HK-2 (cell line): ENCODE measurements around the gene DUSP2.
"Not testable (repeated sequence)": the region's sequence is repeated elsewhere in the genome, so short reads cannot be mapped to it uniquely, and the experiment has no call there.

Experiments
- DNase-seq: peaks from one replicate; pipeline ENCODE4 v3.0.0-alpha.2; 2018; ENCODE audit not compliant: unreplicated experiment

Gene DUSP2

GRCh38 chr2:96146881-96147592, 1.8 kb upstream of the DUSP2 start:
- no peak for DNase-seq

- DNase-seq = no peak
Observed at GRCh38 chr2:96146153-96146880, 1.1 kb upstream of the DUSP2 start.

- no peak for DNase-seq
Observed at GRCh38 chr2:96145848-96146152, 560 bp upstream of the DUSP2 start.

- DNase-seq = peak; percentile 60
Observed at GRCh38 chr2:96144481-96145035, 682 bp downstream of the DUSP2 start.

GRCh38 chr2:96143848-96144480, 1.3 kb downstream of the DUSP2 start:
- peak; percentile 21 for DNase-seq

GRCh38 chr2:96143231-96143847, 1.9 kb downstream of the DUSP2 start:
- no peak for DNase-seq

- DNase-seq = no peak
Observed at GRCh38 chr2:96142217-96143113, 2.8 kb downstream of the DUSP2 start.

GRCh38 chr2:96141624-96141967, 3.6 kb downstream of the DUSP2 start:
- not testable (repeated sequence) for DNase-seq

- no peak for DNase-seq
Observed at GRCh38 chr2:96140941-96141623, 4.2 kb downstream of the DUSP2 start.

- DNase-seq = no peak
Observed at GRCh38 chr2:96139181-96139758, 6.0 kb downstream of the DUSP2 start.

- DNase-seq = peak; percentile 39
Observed at GRCh38 chr2:96138179-96139145, 6.8 kb downstream of the DUSP2 start, which contains the start of gene ASTL. ASTL (minus strand) TSS chr2:96138502; CDS start chr2:96138436, 66 bp downstream.

- no peak for DNase-seq
Observed at GRCh38 chr2:96137321-96138178, 7.7 kb downstream of the DUSP2 start.

- DNase-seq = no peak
Observed at GRCh38 chr2:96136129-96136720, 9.0 kb downstream of the DUSP2 start.

- DNase-seq = no peak
Observed at GRCh38 chr2:96135621-96136020, 9.6 kb downstream of the DUSP2 start.

- DNase-seq = no peak
Observed at GRCh38 chr2:96135171-96135570, 10.1 kb downstream of the DUSP2 start.

- no peak for DNase-seq
Observed at GRCh38 chr2:96134421-96134820, 10.8 kb downstream of the DUSP2 start.

- DNase-seq = no peak
Observed at GRCh38 chr2:96131813-96132745, 13.2 kb downstream of the DUSP2 start.
